GM12892 (cell line): ENCODE measurements around the gene CDK5R1.

Source experiments
- POLR2A ChIP-seq: IDR thresholded peaks from 2 replicates; pipeline ENCODE4 v1.6.1; 2011; ENCODE audit warnings: low read depth, low read length, control low read depth
- POLR2AphosphoS5 ChIP-seq: IDR thresholded peaks from 2 replicates; pipeline ENCODE4 v1.6.1; 2011; ENCODE audit warnings: low read depth, low read length, control low read depth

- no peak for TF ChIP-seq POLR2A
- no peak; the same call in 1 of the 2 replicates for TF ChIP-seq POLR2AphosphoS5
Measured at GRCh38 chr17:32516450-32516849, 29.7 kb downstream of the CDK5R1 start.
